HG03025 (cell line): ENCODE data around the gene NRSN2.
"Not testable (repeated sequence)": the region's sequence is repeated elsewhere in the genome, so short reads cannot be mapped to it uniquely, and the experiment has no call there.

ENCODE experiments used
- ATAC-seq: cut with Tn5 transposase; IDR thresholded peaks from one replicate; pipeline ENCODE4 v1.9.1; 2021; ENCODE audit warnings: mild to moderate bottlenecking, moderate library complexity; ENCODE audit not compliant: unreplicated experiment, low FRiP score

NRSN2 gene

DNA sequence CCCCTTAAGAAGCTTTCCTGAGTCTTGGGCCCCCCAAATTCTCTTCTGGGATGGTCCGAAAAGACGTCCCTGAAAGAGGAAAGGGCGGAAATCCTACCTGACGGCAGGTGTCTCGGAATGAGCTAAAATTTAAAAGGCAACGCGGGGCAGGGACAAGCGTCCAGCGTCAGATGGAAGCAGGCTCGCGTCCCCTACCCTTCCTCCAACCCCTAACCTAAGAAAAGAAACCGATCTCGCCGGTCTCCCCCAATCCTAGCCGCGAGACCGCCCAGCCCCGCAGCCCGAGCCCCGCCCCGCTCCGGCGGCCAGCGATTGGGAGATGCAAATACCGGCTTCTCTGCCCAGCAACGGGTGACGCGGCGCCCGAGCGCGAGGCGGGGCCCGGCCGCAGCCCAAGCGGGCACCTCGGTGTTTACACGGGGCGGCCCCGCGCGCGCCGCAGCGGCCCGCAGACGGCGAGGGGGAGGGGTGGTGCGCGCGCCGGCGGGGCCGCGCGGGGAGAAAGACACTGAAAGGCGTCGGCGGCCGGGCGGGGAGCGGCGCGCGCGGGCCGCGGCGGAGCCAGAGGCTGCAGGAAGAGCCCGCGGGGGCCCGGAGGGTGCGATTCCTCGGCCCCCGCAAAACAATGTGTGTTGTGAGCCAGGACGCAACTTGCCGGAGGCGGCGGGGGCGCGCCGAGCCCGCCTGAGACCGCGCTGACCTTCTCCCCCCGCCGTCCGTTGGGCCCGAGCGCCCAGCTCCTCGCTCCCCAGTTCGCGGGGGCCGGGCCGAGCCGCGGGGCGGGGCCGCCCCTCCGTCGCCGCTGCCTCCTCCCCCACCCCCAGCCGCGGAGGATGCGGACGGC lies 21.6 kb upstream of the NRSN2 start, which contains the start of gene SOX12:
Gene SOX12 (plus strand): TSS at position 508 of the 844 bp plus-strand sequence. CDS start 373 bp downstream, outside the sequence.
- peak; percentile 71 for ATAC-seq

- ATAC-seq, result peak; percentile 20
These were observed 20.8 kb upstream of the NRSN2 start for GRCh38 chr20:325889-326644.

DNA sequence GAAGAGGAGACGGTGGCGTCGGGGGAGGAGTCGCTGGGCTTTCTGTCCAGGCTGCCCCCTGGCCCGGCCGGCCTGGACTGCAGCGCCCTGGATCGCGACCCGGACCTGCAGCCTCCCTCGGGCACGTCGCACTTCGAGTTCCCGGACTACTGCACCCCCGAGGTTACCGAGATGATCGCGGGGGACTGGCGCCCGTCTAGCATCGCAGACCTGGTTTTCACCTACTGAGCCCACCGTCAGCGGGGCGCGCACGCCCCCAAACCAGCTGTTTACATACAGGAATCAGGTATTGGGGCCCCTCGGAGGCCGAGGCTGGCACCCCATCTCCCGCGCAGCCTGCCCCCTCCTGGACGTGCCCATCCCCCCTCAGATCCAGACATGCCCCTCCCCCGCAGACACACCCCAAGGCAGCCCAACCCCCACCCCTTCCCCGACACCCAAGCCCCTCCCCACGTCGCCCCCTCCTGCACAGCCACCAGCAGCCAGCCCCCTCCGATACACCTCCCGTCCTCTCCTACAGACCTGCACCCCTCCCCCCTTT lies 20.2 kb upstream of the NRSN2 start:
- ATAC-seq, result no peak

- ATAC-seq, result no peak
These were observed 19.5 kb upstream of the NRSN2 start for GRCh38 chr20:327186-328026.

DNA sequence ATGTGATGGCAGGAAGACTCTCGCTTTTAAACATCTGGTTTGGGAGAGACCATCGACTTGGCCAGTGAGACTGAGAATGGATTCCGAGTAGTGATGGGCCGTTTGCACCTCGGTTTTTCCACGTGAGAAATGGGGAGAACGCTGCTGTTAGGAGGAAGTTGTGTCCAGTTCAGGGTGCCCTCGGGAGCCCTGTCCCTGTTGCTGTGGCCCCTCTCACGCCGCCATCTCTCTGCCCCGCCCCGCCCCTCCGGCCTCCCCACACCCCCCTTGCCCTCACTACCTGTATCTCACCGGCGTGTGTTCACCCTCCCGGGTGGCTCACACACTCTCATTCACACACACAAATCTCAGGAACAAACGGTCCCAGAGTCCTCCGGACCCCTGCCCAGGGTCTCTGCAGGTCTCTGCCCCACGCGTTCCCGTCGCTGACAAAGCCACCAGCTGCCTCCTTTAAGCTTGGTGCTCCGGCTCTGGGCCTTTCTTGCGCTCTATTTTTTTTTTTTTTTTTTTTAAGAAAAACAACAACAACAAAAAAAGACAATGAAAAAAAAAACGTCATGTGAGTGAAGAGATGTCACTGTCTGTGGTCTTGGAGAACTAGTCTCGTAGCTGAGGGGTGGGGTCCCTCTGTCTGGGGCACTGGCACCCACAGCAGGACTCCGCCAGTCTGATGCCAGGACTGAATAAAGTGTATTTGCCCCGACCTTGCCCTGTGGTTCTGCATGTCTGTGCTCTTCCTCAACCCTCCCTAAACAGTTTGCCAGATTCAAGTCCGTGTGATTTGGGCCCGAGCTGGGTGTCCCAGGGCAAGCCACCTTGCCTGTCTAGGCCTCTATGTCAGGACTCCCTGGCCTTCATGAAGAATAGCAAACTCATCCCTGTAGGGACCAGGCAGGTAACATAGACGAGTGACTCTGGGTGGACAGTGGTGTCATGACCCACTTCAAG lies 18.6 kb upstream of the NRSN2 start:
- no peak for ATAC-seq

DNA sequence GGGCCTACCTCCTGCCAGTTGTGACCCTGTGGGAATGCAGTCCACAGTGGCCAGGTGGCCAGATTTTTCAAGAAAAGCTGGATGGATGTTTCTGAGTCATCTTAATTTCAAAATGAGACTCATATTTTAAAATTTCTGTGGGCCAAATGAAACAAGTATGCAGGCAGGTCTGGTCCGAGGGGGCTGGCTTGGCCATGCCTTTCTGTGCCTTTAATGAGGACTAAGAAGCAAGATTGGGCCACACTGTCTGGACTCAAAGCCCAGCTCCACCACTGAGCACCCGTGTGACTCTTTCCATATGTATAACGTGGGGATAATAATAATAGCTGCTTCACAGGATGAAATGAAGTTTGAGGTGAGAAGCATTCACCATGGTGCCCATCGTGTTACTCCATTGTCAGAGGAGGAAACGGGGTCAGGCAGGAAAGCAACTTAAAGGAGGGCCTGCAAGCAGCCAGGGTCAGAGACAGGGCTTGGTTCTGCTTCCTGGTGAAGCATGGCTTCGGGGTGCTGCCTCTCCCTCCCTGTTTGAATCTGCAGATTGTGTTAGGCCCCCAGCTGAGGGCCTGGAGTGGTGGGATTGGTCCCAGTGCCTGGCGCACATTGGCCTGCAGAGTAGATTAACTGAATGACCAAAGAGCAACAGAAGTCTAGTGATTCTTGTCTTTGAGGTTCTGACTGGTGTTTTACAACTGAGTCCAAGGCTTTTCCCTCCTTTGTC lies 17.8 kb upstream of the NRSN2 start:
- ATAC-seq, result no peak

DNA sequence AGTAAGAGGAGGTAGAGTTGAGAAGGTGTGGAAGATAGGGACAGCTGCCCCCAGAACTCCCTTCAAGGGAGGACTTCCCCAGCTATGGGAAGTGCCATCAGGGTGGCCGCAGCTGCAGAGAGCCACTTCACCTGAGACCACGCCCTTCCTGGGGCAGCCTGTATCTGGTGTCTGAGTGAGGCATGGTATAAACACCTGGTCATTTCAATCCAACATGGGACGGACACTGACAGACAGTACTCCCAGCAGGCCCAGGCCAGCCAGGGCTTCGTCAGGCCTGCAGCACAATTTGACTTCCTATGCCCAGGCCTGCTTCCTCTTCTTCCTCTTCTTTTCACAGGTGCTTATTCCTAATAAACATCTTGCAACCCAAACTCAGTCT lies 17.1 kb upstream of the NRSN2 start:
- no peak for ATAC-seq

- ATAC-seq, result no peak
These were observed 16.4 kb upstream of the NRSN2 start for GRCh38 chr20:330233-331149.

GRCh38 chr20:334578-334977 lies 12.3 kb upstream of the NRSN2 start:
- no peak for ATAC-seq

GRCh38 chr20:336040-336439 lies 10.9 kb upstream of the NRSN2 start:
- ATAC-seq, result not testable (repeated sequence)

GRCh38 chr20:341682-342081 lies 5.2 kb upstream of the NRSN2 start:
- ATAC-seq, result no peak

GRCh38 chr20:343107-343506 lies 3.8 kb upstream of the NRSN2 start:
- ATAC-seq, result no peak

DNA sequence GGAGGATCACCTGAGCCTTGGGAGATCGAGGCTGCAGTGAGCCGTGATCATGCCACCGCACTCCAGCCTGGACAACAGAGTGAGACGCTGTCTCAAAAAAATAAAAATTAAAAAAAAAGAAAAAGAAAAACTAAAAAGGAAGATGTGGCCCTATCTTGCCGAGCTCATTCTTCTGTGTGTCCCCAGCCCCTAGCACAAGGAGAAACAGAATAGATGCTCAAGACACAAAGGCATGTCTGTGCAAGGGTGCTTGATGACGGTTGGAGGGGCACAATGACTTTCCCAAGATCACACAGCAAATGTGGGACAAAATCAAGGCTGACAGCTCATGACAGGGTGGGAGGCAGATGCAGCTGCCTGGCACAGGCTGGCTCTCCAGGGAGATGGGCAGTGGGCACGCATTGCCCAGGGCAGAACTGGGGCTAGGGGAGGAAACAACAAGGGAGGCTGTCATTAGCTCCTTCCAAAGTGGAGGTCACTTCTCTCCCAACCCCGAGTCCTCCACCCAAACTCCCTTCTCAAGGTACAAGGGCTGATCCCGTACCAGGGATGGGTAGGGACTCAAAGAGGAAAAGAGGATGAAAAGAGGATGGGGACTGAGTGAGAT lies 775 bp upstream of the NRSN2 start:
- ATAC-seq, result no peak

DNA sequence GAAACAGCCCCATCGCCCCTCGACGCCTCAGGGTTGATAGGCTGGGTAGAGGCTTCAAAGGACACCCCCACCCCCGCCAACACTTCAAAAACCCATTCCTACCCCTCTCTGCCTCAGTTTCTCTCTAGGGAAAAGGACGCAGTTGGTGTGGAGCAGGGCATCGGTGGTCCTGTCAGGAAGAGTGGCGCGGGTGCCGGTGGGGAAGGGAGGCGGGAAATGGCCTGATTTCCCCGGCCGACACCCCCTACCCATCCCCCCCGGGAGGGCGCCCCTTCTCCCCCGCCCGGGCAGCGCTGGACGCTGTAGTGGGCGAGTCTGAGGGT lies 367 bp downstream of the NRSN2 start:
- no peak for ATAC-seq

DNA sequence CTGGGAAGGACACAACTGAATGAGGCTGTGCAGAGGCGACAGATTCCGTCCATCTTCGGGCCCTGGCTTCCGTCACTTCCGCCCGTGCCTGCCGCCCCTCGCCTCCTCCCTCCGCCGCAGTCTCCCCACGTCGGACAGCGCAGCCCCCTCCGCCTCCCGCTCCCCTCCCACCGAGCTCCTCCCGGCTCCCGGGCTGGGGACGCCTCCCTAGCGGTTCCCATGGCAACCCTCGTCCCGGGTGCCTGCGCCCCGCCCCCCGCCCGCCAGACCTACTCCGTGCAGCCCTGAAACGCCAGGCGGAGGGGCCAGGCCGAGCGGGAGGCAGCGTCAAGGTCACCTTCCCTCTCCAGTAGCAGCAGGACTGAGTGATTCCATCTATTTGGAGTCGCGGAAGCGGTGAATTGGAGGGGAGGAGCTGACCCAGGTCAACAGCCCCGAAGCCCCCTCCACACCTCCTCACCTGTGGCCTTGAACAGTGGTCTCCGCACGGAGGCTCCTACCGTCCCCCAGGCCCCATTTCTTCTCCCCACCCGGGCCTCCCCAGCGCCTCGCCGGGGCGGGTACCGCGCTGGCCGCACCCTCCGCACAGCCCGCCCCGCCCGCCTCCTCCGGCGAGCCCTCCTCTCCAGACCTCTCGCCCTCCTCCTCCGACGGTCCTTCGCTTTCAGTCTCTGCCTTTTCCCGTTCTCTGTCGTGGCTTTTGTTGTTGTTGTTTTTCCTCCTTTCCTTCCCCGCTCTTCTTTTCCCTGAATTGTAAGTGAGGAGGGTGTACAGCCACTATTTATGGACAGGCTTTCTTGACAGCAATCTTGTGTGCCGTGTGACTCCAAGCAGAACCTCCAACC lies 951 bp downstream of the NRSN2 start:
- ATAC-seq, result peak; percentile 75

DNA sequence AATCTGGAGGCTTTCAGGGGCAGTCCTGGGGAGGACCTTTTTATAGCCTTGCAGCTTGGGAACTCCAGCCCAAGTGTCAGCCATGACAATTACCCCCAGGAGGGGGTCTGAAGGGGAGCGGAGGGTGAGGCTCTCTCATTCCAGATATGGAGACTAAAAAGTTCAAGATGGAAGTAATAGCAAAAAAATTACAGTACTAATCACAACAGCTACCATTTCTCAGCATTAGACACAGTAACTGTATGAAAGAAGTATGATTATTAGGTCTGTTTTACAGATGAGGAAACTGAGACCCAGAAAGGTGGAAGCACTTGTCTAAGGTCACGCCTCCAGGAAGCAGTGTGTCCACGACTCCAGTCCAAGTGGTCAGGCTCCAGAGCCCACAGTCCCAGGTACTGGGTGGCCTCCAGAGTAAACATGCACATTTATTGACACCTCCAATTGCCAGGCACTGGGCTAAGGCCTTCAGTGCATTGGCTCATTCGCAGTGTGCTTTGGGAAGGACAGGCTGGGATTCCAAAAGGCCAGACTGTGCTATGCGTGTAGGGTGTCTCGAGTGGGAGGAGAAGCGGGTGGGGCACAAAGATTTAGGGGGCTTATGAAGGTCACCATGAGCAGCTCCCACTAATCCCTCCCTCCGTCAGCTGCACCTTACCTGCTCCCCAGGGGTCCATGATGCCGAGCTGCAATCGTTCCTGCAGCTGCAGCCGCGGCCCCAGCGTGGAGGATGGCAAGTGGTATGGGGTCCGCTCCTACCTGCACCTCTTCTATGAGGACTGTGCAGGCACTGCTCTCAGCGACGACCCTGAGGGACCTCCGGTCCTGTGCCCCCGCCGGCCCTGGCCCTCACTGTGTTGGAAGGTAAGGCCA lies 2.3 kb downstream of the NRSN2 start:
- no peak for ATAC-seq
